Stomach (tissue), 9 donors: Measurements from ENCODE around the gene RASSF6. TPM values are rescaled to one million over a fixed set of nuclear protein-coding genes. Genes with fewer than 3 reads are reported as not detected.

Experiments
- DNase-seq, 2 donors: peaks; one replicate each; pipeline versions ENCODE4 v3.0.0 to v3.0.0-alpha.2; 2013 to 2019
- H3K27ac ChIP-seq, 5 donors: fragments of 200-600 bp in 4 of 5; sonication (generic) in 4 of 5; one replicate each; pipeline ENCODE4 v1.5.1; 2013 to 2019; ENCODE audit warnings: mild to moderate bottlenecking in 1 of 5, moderate library complexity in 1 of 5
- H3K27me3 ChIP-seq, 3 donors: fragments of 200-600 bp; sonication (generic); one replicate each; pipeline ENCODE4 v1.5.1; 2017 to 2019; ENCODE audit warnings: mixed run types in 1 of 3
- H3K36me3 ChIP-seq, 4 donors: fragments of 200-600 bp; sonication (generic); 1 replicate in 3 of 4; 2 replicates in 1 of 4; pipeline ENCODE4 v1.5.1; 2016 to 2019
- H3K4me1 ChIP-seq, 4 donors: fragments of 200-600 bp; sonication (generic); one replicate each; pipeline ENCODE4 v1.5.1; 2016 to 2019
- H3K4me3 ChIP-seq, 4 donors: fragments of 200-600 bp; sonication (generic) in 3 of 4; one replicate each; pipeline ENCODE4 v1.5.1; 2016 to 2019; ENCODE audit warnings: mild to moderate bottlenecking in 1 of 4
- H3K9me3 ChIP-seq, 4 donors: fragments of 200-600 bp; sonication (generic); one replicate each; pipeline ENCODE4 v1.5.1; 2016 to 2019
- CTCF ChIP-seq, 7 experiments: fragments of 450-650 bp in 4 of 7; fragments of 200-600 bp in 3 of 7; sonication (generic) in 3 of 7; IDR thresholded peaks; one replicate each; pipeline ENCODE4 v1.5.1; 2016 to 2019; ENCODE audit warnings: antibody characterized with exemption in 7 of 7, control low read depth in 2 of 7, mild to moderate bottlenecking in 1 of 7
- EP300 ChIP-seq: sonication (generic); formaldehyde crosslinking; IDR thresholded peaks from one replicate; pipeline ENCODE4 v1.6.1; 2017; ENCODE audit warnings: antibody characterized with exemption
- POLR2A ChIP-seq, 4 donors: fragments of 450-650 bp; IDR thresholded peaks; one replicate each; pipeline ENCODE4 v1.6.1; 2016; ENCODE audit warnings: antibody characterized with exemption in 4 of 4, control low read depth in 2 of 4, mild to moderate bottlenecking in 1 of 4, moderate library complexity in 1 of 4
- POLR2AphosphoS5 ChIP-seq, 3 donors: sonication (generic); formaldehyde crosslinking; IDR thresholded peaks; one replicate each; pipeline ENCODE4 v1.6.1; 2016; ENCODE audit warnings: antibody characterized with exemption in 3 of 3
- WGBS, 5 donors: extraction: QIAGEN DNeasy Blood & Tissue Kit in 3 of 5; methylation state at CpG; one replicate each; pipeline versions ENCODE4 v1.1.5 to v1.1.7; 2013 to 2018; 5-methylcytosine and 5-hydroxymethylcytosine counted together
- intact Hi-C: fragments of 100-400 bp; cut with DNase I; formaldehyde crosslinking; loops from one replicate; pipeline ENCODE4 v1.15.1; 2023; ENCODE audit warnings: low total_unique reads
- polyA plus RNA-seq, 3 donors: library from polyadenylated mRNA; stranded (reverse); fragments of 200-250 nt; gene quantifications; one replicate each; pipeline ENCODE4 v1.2.3, GENCODE V29; 2013
- total RNA-seq, 5 donors: library from RNA; depleted of rRNA; stranded (reverse); fragments of >200 nt; gene quantifications; one replicate each; pipeline versions ENCODE4 v1.1.0 to v1.2.3, GENCODE V29; 2014 to 2016
- donor health status: healthy with polysubstance abuse.
- donor health status: Bipolar disorder and iron deficiency.
- donor health status: healthy.

The RASSF6 gene
- total and polyA plus RNA-seq, 8 donors = 5.0 to 51.8 (median 13.5) TPM

- Histone ChIP-seq H3K36me3 (no peaks in the 10 kb centered on the region), H3K9me3 (no peaks in the 10 kb centered on the region), H3K4me1 (peaks cover 0 to 21% (median 3%) of the 10 kb centered on the region in 4 donors), H3K27ac (no peak overlapping the region), H3K27me3 (no peaks in the 10 kb centered on the region), H3K4me3 (no peak overlapping the region)
- no peak for DNase-seq
- intact Hi-C loops = no loop called here
- 85 to 94% (median 91%) methylated on average over 1 of the region's 1 CpG for WGBS, 5 donors
- TF ChIP-seq POLR2A (IDR thresholded peaks at IDR 0.05) (no peak), POLR2AphosphoS5 (IDR thresholded peaks at IDR 0.05) (no peak), EP300 (no peak), CTCF (IDR thresholded peaks at IDR 0.05) (no peak)
These were observed 44.2 kb upstream of the RASSF6 start for GRCh38 chr4:73664470-73664869.

GRCh38 chr4:73663576-73663975, 43.3 kb upstream of the RASSF6 start:
- intact Hi-C loops = no loop called here
- H3K27me3 ChIP-seq = no peaks in the 10 kb centered on the region

GRCh38 chr4:73662709-73663546, 42.7 kb upstream of the RASSF6 start:
- Histone ChIP-seq H3K27ac (no peak overlapping the region), H3K4me1 (peaks cover 0 to 11% (median 0%) of the 10 kb centered on the region in 4 donors), H3K9me3 (no peaks in the 10 kb centered on the region), H3K36me3 (no peaks in the 10 kb centered on the region), H3K4me3 (no peak overlapping the region), H3K27me3 (no peaks in the 10 kb centered on the region)
- WGBS, 5 donors = 26 to 31% (median 28%) methylated on average over 6 of the region's 6 CpGs
- intact Hi-C loops = no loop called here
- peak in 1 of 2 donors; percentile 68 for DNase-seq
- no peak for TF ChIP-seq POLR2A (IDR thresholded peaks at IDR 0.05)
- peak in 5 of 7 experiments; percentile 8 to 45 (median 36) for TF ChIP-seq CTCF (IDR thresholded peaks at IDR 0.05)

More at GRCh38 chr4:73663576-73663975, 43.3 kb upstream of the RASSF6 start:
- TF ChIP-seq POLR2AphosphoS5 (IDR thresholded peaks at IDR 0.05) (no peak), POLR2A (IDR thresholded peaks at IDR 0.05) (no peak), CTCF (IDR thresholded peaks at IDR 0.05) (no peak), EP300 (no peak)
- Histone ChIP-seq H3K36me3 (no peaks in the 10 kb centered on the region), H3K27ac (no peak overlapping the region), H3K4me3 (no peak overlapping the region), H3K9me3 (no peaks in the 10 kb centered on the region), H3K4me1 (peaks cover 0 to 12% (median 0%) of the 10 kb centered on the region in 4 donors)
- no peak for DNase-seq

- no peak for TF ChIP-seq EP300
- TF ChIP-seq POLR2A (IDR thresholded peaks at IDR 0.05) = no peak
- no peak for TF ChIP-seq POLR2AphosphoS5 (IDR thresholded peaks at IDR 0.05)
- TF ChIP-seq CTCF (IDR thresholded peaks at IDR 0.05) = no peak
- Histone ChIP-seq H3K4me3 (no peak overlapping the region), H3K4me1 (peaks cover 0 to 11% (median 0%) of the 10 kb centered on the region in 4 donors), H3K9me3 (no peaks in the 10 kb centered on the region), H3K36me3 (no peaks in the 10 kb centered on the region), H3K27me3 (no peaks in the 10 kb centered on the region), H3K27ac (no peak overlapping the region)
- no peak for DNase-seq
- WGBS, 5 donors = 59 to 79% (median 63%) methylated on average over 2 of the region's 2 CpGs
- intact Hi-C loops = no loop called here
These were observed 41.4 kb upstream of the RASSF6 start for GRCh38 chr4:73661646-73662119.
